NCI-H748 (cell line): ENCODE measurements around the gene MICALL2.

Experiments used
- DNase-seq: peaks from one replicate; lab custom pipeline; 2025; ENCODE audit not compliant: unreplicated experiment; lab: John Stamatoyannopoulos, UW

The MICALL2 gene

GRCh38 chr7:1434891-1435670 is 24.2 kb downstream of the MICALL2 start:
- DNase-seq = no peak

- DNase-seq = no peak
These were observed 25.0 kb downstream of the MICALL2 start for GRCh38 chr7:1434165-1434718.

- DNase-seq = no peak
These were observed 25.9 kb downstream of the MICALL2 start for GRCh38 chr7:1433128-1433920.

- peak; percentile 59 for DNase-seq
These were observed 26.7 kb downstream of the MICALL2 start for GRCh38 chr7:1432411-1433082.

- DNase-seq = peak; percentile 65
These were observed 27.5 kb downstream of the MICALL2 start for GRCh38 chr7:1431634-1432380.

GRCh38 chr7:1431226-1431625 is 28.0 kb downstream of the MICALL2 start:
- DNase-seq = no peak

GRCh38 chr7:1430056-1430845 is 29.0 kb downstream of the MICALL2 start:
- DNase-seq = no peak

- no peak for DNase-seq
These were observed 30.2 kb downstream of the MICALL2 start for GRCh38 chr7:1428941-1429501.

GRCh38 chr7:1427064-1427657 is 32.1 kb downstream of the MICALL2 start:
- DNase-seq = no peak

GRCh38 chr7:1426474-1426873 is 32.8 kb downstream of the MICALL2 start:
- no peak for DNase-seq

- no peak for DNase-seq
These were observed 33.8 kb downstream of the MICALL2 start for GRCh38 chr7:1425292-1426136.

GRCh38 chr7:1424041-1424440 is 35.2 kb downstream of the MICALL2 start:
- no peak for DNase-seq

GRCh38 chr7:1423264-1423811 is 35.9 kb downstream of the MICALL2 start:
- DNase-seq = no peak

GRCh38 chr7:1422512-1423263 is 36.6 kb downstream of the MICALL2 start:
- peak; percentile 95 for DNase-seq

- no peak for DNase-seq
These were observed 37.3 kb downstream of the MICALL2 start for GRCh38 chr7:1421946-1422345.

- no peak for DNase-seq
These were observed 38.1 kb downstream of the MICALL2 start for GRCh38 chr7:1421020-1421790.

GRCh38 chr7:1419688-1420087 is 39.6 kb downstream of the MICALL2 start:
- no peak for DNase-seq
